Calu3 (cell line): Measurements from ENCODE around the gene EPSTI1. TPM values are rescaled to one million over a fixed set of nuclear protein-coding genes. Genes with fewer than 3 reads are reported as not detected.
A peak's percentile ranks its signal among the peaks of the same experiment; 100 is the strongest.

Experiments used
- BruUV-seq: library from RNA; stranded (reverse); fragments of 400-500 nt; replicated peaks from 2 replicates; lab custom pipeline; 2021; lab: Mats Ljungman, UMichigan
- CTCF ChIA-PET: fragments of 300-600 bp; sonication (Branson Sonifier 250); formaldehyde crosslinking; loops from one replicate; lab custom pipeline; 2022; ENCODE audit warnings: antibody characterized with exemption; lab: Charles Lee
- DNase-seq: peaks from one replicate; pipeline ENCODE4 v3.0.0; 2022
- H3K27ac Mint-ChIP-seq: one replicate; pipeline ENCODE4 v1.8.0; 2022; ENCODE audit warnings: mixed read lengths; ENCODE audit not compliant: unreplicated experiment
- H3K27me3 Mint-ChIP-seq: one replicate; pipeline ENCODE4 v1.8.0; 2022; ENCODE audit warnings: mixed read lengths; ENCODE audit not compliant: unreplicated experiment
- H3K36me3 Mint-ChIP-seq: one replicate; pipeline ENCODE4 v1.8.0; 2022; ENCODE audit warnings: mild to moderate bottlenecking, moderate library complexity, mixed read lengths; ENCODE audit not compliant: insufficient read depth, unreplicated experiment
- H3K4me1 Mint-ChIP-seq: one replicate; pipeline ENCODE4 v1.8.0; 2022; ENCODE audit warnings: mild to moderate bottlenecking, low read depth, mixed read lengths; ENCODE audit not compliant: unreplicated experiment
- H3K4me3 Mint-ChIP-seq: one replicate; pipeline ENCODE4 v1.8.0; 2022; ENCODE audit warnings: mild to moderate bottlenecking, low read depth, moderate library complexity, mixed read lengths; ENCODE audit not compliant: unreplicated experiment
- H3K9me3 Mint-ChIP-seq: one replicate; pipeline ENCODE4 v1.8.0; 2022; ENCODE audit warnings: low read depth, mixed read lengths; ENCODE audit not compliant: unreplicated experiment
- intact Hi-C: fragments of 100-400 bp; cut with micrococcal nuclease; formaldehyde crosslinking; loops from one replicate; pipeline ENCODE4 v1.10.0; 2022; ENCODE audit not compliant: unreplicated experiment
- total RNA-seq: library from RNA; stranded (reverse); gene quantifications from 2 replicates; pipeline ENCODE4 v1.2.3, GENCODE V29; 2022
- TF ChIP-seq, protein P1 (sequence below): fragments of 200-600 bp; IDR thresholded peaks from one replicate; pipeline ENCODE4 v1.8.0; 2022; ENCODE audit warnings: antibody characterized with exemption; ENCODE audit not compliant: unreplicated experiment

Gene EPSTI1
- total RNA-seq, 1 experiment from 2014 or later: 11.5 TPM

DNA sequence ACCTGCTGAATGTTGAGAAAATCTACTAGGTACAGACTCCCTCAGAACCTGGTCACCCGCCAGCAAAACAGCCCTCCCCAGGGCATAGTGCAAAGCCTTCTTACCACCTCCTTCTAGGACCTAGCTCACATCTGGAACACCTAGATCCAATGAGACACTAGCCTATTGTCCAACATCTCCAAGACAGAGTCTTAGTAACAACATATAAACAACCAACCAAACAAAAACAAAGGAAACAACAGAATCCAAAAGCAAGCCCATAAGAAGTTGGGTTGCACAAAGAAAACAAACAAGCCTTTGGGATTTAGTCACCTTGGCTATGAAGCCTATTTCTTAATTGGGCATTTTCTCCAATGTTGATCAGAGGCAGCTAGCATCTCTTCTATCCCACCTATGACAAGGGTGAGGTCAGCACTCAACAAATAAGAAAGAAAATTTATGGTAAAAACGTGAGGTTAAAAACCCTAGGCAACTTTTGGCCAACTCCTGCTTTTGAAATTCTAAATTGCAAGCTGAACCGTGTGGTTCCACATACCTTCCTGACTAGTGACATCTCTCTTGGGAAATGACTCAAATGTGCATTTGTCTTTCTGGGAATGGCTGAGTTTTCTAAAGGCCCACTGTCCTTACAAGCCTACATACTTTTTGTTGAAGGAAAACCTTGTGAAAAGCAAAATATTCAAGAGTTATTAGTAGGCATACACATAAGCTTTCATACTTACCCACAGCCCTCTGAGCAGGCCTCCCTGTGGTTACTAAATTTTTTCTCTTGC, 144.0 kb downstream of the EPSTI1 start:
- BruUV-seq: no TSS peak
- CTCF ChIA-PET: no interaction called here
- Mint-ChIP-seq H3K27me3 (no peaks in the 10 kb centered on the region), H3K9me3 (no peaks in the 10 kb centered on the region), H3K4me3 (no peak overlapping the region), H3K4me1 (no peaks in the 10 kb centered on the region), H3K27ac (no peak overlapping the region), H3K36me3 (no peaks in the 10 kb centered on the region)
- TF ChIP-seq, protein P1, sequence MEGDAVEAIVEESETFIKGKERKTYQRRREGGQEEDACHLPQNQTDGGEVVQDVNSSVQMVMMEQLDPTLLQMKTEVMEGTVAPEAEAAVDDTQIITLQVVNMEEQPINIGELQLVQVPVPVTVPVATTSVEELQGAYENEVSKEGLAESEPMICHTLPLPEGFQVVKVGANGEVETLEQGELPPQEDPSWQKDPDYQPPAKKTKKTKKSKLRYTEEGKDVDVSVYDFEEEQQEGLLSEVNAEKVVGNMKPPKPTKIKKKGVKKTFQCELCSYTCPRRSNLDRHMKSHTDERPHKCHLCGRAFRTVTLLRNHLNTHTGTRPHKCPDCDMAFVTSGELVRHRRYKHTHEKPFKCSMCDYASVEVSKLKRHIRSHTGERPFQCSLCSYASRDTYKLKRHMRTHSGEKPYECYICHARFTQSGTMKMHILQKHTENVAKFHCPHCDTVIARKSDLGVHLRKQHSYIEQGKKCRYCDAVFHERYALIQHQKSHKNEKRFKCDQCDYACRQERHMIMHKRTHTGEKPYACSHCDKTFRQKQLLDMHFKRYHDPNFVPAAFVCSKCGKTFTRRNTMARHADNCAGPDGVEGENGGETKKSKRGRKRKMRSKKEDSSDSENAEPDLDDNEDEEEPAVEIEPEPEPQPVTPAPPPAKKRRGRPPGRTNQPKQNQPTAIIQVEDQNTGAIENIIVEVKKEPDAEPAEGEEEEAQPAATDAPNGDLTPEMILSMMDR: no peak
- intact Hi-C loops: no loop called here
- no peak for DNase-seq

DNA sequence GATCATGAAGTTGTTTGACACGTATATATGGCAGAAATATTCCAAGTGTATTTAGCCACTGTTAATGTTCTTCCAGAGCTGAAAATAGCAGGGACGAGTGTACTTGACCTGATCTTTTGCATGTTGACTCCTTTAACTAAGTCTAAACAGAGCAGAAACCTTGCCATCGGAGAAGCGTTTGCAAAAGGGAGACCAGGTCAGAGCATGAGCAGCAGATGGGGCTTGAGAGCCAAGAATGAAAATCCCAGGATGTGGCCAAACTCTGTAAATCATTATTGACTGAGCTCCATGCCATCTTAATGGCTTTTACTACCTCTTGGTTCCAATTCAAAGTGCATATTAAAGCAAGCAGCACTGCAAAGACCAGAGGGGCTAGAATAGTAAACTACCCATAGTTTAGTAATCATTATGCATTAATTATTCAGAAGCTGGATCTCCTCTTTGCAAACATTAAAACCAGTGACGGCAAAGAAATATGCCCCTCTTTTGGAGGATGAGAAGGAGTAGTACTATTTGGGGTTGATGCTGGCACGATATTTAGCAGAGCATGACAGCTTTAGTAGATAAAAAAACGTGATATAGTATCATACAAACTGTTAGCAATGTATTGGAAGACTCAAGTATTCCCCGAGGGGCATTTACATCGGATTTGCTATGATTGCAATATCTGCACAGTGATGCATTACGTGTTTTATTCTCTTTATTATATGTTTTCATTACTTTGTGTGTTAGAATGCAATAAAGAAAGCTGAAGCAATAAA, 154.9 kb downstream of the EPSTI1 start:
- CTCF ChIA-PET: interaction anchor here (0.8 to 0.9 kb wide), 2 partner anchors 132 to 295 kb away, joined by 3 to 4 read pairs; no protein-coding TSS in a partner anchor

More for the DNA sequence above, 154.9 kb downstream of the EPSTI1 start:
- peak; percentile 24 for DNase-seq
- Mint-ChIP-seq H3K9me3 (no peaks in the 10 kb centered on the region), H3K4me3 (no peak overlapping the region), H3K27ac (no peak overlapping the region), H3K4me1 (peaks cover 12% of the 10 kb centered on the region), H3K36me3 (no peaks in the 10 kb centered on the region), H3K27me3 (no peaks in the 10 kb centered on the region)
- intact Hi-C loops: loop anchor here (10.0 kb wide), 1 partner anchor 242 kb away; no protein-coding TSS in a partner anchor
- TF ChIP-seq, protein P1: no peak
- no TSS peak for BruUV-seq

Other genes starting within 250 kb of the EPSTI1 start
- not detected in 2 replicates for gene FAM216B, start 210.7 kb downstream of the EPSTI1 start, total RNA-seq
- 13.1 and 16.4 TPM in 2 replicates for gene DNAJC15, start 31.3 kb upstream of the EPSTI1 start, total RNA-seq